GM10266 (cell line): ENCODE data around the gene EML2.

Experiments used
- DNase-seq: peaks from one replicate; pipeline ENCODE4 v3.0.0; 2012; ENCODE audit errors: extremely low spot score
- CTCF ChIP-seq: IDR thresholded peaks from 2 replicates; pipeline ENCODE4 v1.5.1; 2012; ENCODE audit warnings: mild to moderate bottlenecking, low read depth; ENCODE audit not compliant: control insufficient read depth, insufficient read depth; ENCODE audit errors: missing control alignments

Gene EML2

GRCh38 chr19:45641274-45642105, 2.3 kb upstream of the EML2 start:
- TF ChIP-seq CTCF = peak; percentile 7
- DNase-seq = peak; percentile 95

GRCh38 chr19:45640849-45641273, 1.7 kb upstream of the EML2 start:
- DNase-seq = no peak
- TF ChIP-seq CTCF = no peak

GRCh38 chr19:45637890-45638667, 1.1 kb downstream of the EML2 start:
- no peak for DNase-seq
- TF ChIP-seq CTCF = no peak

- no peak for DNase-seq
- no peak for TF ChIP-seq CTCF
Observed at GRCh38 chr19:45636902-45637301, 2.3 kb downstream of the EML2 start.

GRCh38 chr19:45636275-45636674, 2.9 kb downstream of the EML2 start:
- DNase-seq = no peak
- no peak for TF ChIP-seq CTCF

GRCh38 chr19:45632468-45633196, 6.6 kb downstream of the EML2 start:
- no peak for TF ChIP-seq CTCF
- DNase-seq = peak; percentile 39
